Activated naive CD4-positive, alpha-beta T cell treated with anti-CD3 and anti-CD28 coated beads for 36 hours (primary cell): ENCODE data around the gene MICU1. TPM values are rescaled to one million over a fixed set of nuclear protein-coding genes. Genes with fewer than 3 reads are reported as not detected.
"Not testable (repeated sequence)": the region's sequence is repeated elsewhere in the genome, so short reads cannot be mapped to it uniquely, and the experiment has no call there.

ENCODE experiments used
- CTCF ChIA-PET: fragments of 350-600 bp; sonication (Branson Sonifier 250); formaldehyde crosslinking; loops from one replicate; lab custom pipeline; 2021; ENCODE audit warnings: antibody characterized with exemption; lab: Charles Lee
- DNase-seq: peaks from one replicate; pipeline ENCODE4 v3.0.0-alpha.2; 2020
- H3K27ac Mint-ChIP-seq: one replicate; pipeline ENCODE4 v1.8.0; 2021; ENCODE audit warnings: mild to moderate bottlenecking, mixed read lengths
- H3K27me3 Mint-ChIP-seq: one replicate; pipeline ENCODE4 v1.8.0; 2021; ENCODE audit warnings: low read depth, mixed read lengths
- H3K36me3 Mint-ChIP-seq: one replicate; pipeline ENCODE4 v1.8.0; 2021; ENCODE audit warnings: low read depth, mixed read lengths
- H3K4me1 Mint-ChIP-seq: one replicate; pipeline ENCODE4 v1.8.0; 2021; ENCODE audit warnings: low read depth, mixed read lengths
- H3K4me3 Mint-ChIP-seq: one replicate; pipeline ENCODE4 v1.8.0; 2021; ENCODE audit warnings: mild to moderate bottlenecking, moderate library complexity, mixed read lengths
- H3K9me3 Mint-ChIP-seq: one replicate; pipeline ENCODE4 v1.8.0; 2021; ENCODE audit warnings: mixed read lengths
- intact Hi-C: fragments of 100-400 bp; cut with micrococcal nuclease; formaldehyde crosslinking; loops from one replicate; pipeline ENCODE4 v1.15.1; 2023
- total RNA-seq, 2 experiments: library from RNA; stranded (reverse); gene quantifications; one replicate each; pipeline ENCODE4 v1.2.3, GENCODE V29; 2021

MICU1 gene
- total RNA-seq, 2 experiments from 2014 or later: 40.0 to 41.9 TPM

DNA sequence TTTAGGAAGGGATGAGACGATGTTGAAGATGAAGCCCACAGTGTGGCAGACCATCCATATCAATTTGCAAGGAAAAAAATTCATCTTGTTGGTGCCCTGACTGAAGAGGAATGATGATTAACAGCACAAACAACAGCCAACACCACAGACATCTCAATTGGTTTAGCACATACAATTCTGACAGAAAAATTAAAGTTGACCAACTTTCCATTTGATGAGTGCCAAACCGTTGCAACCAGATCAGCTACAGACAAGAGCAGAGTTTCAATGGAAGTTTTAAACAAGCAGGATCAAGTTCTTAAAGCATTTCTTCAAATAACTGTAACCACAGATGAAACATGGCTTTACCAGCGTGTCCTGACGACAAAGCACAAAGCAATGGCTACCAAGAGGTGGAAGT is 138.8 kb downstream of the MICU1 start:
- no peaks in the 10 kb centered on the region for H3K36me3 Mint-ChIP-seq
- no peak for DNase-seq
- no peaks in the 10 kb centered on the region for H3K4me1 Mint-ChIP-seq
- no peak overlapping the region for H3K27ac Mint-ChIP-seq
- CTCF ChIA-PET: no interaction called here
- no peak overlapping the region for H3K4me3 Mint-ChIP-seq
- intact Hi-C loops: no loop called here
- H3K27me3 Mint-ChIP-seq: no peaks in the 10 kb centered on the region
- H3K9me3 Mint-ChIP-seq: no peaks in the 10 kb centered on the region

DNA sequence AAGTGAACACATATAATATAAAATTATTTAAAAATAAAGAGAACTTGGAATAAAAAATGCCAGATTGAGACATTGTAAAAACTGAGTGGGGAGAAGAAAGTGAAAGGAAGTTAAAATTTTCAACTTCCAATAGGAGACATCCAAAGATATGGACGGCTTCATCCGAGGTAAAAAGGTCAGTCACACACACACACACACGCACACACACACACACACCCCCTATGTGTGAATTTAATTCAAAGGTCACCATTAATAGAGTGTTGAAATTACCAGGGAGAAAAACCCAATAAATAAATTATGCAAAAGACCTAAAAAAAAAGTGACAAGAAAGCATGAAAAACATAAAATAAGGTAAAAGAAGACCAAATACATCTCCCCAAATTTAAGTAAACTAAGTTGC is 140.2 kb downstream of the MICU1 start:
- no peak for DNase-seq
- H3K9me3 Mint-ChIP-seq: no peaks in the 10 kb centered on the region
- no peaks in the 10 kb centered on the region for H3K4me1 Mint-ChIP-seq
- no peaks in the 10 kb centered on the region for H3K36me3 Mint-ChIP-seq
- no peak overlapping the region for H3K4me3 Mint-ChIP-seq
- no peaks in the 10 kb centered on the region for H3K27me3 Mint-ChIP-seq
- intact Hi-C loops: no loop called here
- CTCF ChIA-PET: no interaction called here
- H3K27ac Mint-ChIP-seq: no peak overlapping the region

DNA sequence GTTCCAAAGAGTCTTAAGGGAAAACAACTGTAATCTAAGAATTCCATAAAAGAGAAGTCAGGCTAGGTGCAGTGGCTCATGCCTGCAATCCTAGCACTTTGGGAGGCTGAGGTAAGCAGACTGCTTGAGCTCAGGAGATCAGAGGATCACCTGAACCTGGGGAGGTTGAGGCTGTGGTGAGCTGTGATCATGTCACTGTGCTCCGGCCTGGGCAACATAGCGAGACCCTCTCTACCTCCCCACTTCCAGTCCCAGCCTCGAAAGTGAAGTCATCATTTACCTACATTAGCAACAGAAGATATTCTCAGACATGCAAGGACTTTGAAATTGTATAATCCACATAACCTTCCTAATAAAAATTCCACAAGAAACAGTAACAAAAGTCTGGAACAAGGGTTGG is 141.4 kb downstream of the MICU1 start:
- Mint-ChIP-seq H3K9me3 (no peaks in the 10 kb centered on the region), H3K4me3 (no peak overlapping the region), H3K27me3 (no peaks in the 10 kb centered on the region), H3K27ac (no peak overlapping the region), H3K36me3 (no peaks in the 10 kb centered on the region), H3K4me1 (no peaks in the 10 kb centered on the region)
- DNase-seq: no peak
- intact Hi-C loops: no loop called here
- CTCF ChIA-PET: no interaction called here

- DNase-seq: no peak
- H3K27ac Mint-ChIP-seq: no peak overlapping the region
- no peaks in the 10 kb centered on the region for H3K36me3 Mint-ChIP-seq
- H3K4me3 Mint-ChIP-seq: no peak overlapping the region
- no peaks in the 10 kb centered on the region for H3K27me3 Mint-ChIP-seq
- H3K4me1 Mint-ChIP-seq: no peaks in the 10 kb centered on the region
- intact Hi-C loops: no loop called here
- no peaks in the 10 kb centered on the region for H3K9me3 Mint-ChIP-seq
- CTCF ChIA-PET: interaction anchor here (0.6 to 1.1 kb wide), 2 partner anchors 11 to 192 kb away, joined by 3 read pairs; no protein-coding TSS in a partner anchor
Observed at GRCh38 chr10:72483471-72483870, 142.4 kb downstream of the MICU1 start.

DNA sequence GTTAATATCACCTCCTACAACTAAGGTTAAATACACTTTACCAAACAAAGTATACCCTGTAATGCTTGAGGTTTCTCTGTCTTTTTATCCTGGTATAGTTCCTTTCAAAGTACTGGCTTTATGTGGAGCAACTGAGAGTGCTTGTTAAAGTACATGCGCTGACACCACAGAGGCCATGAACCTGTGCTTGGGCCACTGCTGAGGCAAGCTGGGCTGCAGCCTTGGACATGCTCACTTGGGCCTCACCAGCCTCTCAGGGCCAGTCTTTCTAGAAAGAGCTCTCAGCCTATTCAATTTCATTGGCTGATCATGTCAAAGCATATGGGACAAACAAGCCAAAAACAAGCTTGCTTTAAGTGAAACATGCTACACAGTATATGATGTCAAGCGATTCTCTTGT is 145.0 kb downstream of the MICU1 start:
- Mint-ChIP-seq H3K4me3 (no peak overlapping the region), H3K36me3 (peaks cover 4% of the 10 kb centered on the region), H3K27me3 (no peaks in the 10 kb centered on the region), H3K4me1 (no peaks in the 10 kb centered on the region), H3K9me3 (no peaks in the 10 kb centered on the region), H3K27ac (no peak overlapping the region)
- no peak for DNase-seq
- CTCF ChIA-PET: interaction anchor here (0.9 kb wide), 1 partner anchor 26 kb away, joined by 3 read pairs; no protein-coding TSS in a partner anchor
- intact Hi-C loops: no loop called here

DNA sequence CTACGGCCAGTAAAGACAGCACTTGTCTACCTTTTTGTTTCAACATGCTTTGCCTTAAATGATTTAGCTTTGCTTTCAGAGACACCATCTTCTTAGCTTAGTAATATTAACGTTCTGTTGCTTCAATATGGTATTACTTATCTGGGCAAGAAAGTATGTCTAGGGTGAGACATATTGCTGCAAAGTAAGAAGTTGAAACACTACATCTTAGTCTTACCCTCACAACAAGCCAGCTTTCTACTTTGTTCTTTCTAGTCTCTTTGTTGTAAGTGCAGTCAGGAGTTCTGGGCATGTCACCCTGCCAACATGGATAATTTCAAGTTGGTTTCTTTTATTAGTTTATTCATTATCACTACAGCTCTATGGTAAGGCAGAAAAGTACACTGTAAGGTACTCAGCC is 148.4 kb downstream of the MICU1 start:
- CTCF ChIA-PET: interaction anchor here (1.1 kb wide), 1 partner anchor 113 kb away, joined by 3 read pairs; no protein-coding TSS in a partner anchor
- no peak overlapping the region for H3K4me3 Mint-ChIP-seq
- no peak for DNase-seq
- H3K36me3 Mint-ChIP-seq: peaks cover 20% of the 10 kb centered on the region
- H3K27ac Mint-ChIP-seq: no peak overlapping the region
- no peaks in the 10 kb centered on the region for H3K27me3 Mint-ChIP-seq
- no peaks in the 10 kb centered on the region for H3K9me3 Mint-ChIP-seq
- no peaks in the 10 kb centered on the region for H3K4me1 Mint-ChIP-seq
- intact Hi-C loops: no loop called here

- Mint-ChIP-seq H3K9me3 (no peaks in the 10 kb centered on the region), H3K4me3 (no peak overlapping the region), H3K36me3 (peaks cover 30% of the 10 kb centered on the region), H3K27me3 (no peaks in the 10 kb centered on the region), H3K4me1 (no peaks in the 10 kb centered on the region), H3K27ac (no peak overlapping the region)
- CTCF ChIA-PET: interaction anchor here (0.6 kb wide), 1 partner anchor 8 kb away, joined by 4 read pairs; no protein-coding TSS in a partner anchor
- no peak for DNase-seq
- intact Hi-C loops: no loop called here
Observed at GRCh38 chr10:72472306-72472705, 153.6 kb downstream of the MICU1 start.

DNA sequence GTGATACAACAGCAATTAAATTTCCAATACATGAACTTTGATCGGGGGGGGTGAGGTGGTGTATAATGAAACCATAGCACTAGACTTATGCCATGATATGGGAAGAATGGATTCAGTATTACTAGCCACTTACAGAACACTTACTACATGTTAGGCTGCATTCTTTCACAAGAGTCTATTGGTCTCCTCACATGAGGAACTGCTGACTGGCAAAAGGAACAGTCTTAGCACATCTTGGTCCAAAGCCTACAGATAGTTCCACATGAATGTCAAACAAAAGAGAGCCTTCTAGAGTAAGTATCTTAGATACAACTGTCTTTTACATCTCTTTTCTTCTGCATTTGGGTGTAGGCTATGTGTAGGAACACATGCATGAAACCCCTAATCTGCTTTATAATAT is 155.2 kb downstream of the MICU1 start:
- H3K4me3 Mint-ChIP-seq: no peak overlapping the region
- peaks cover 27% of the 10 kb centered on the region for H3K36me3 Mint-ChIP-seq
- CTCF ChIA-PET: no interaction called here
- DNase-seq: no peak
- no peaks in the 10 kb centered on the region for H3K27me3 Mint-ChIP-seq
- intact Hi-C loops: no loop called here
- no peaks in the 10 kb centered on the region for H3K9me3 Mint-ChIP-seq
- H3K4me1 Mint-ChIP-seq: no peaks in the 10 kb centered on the region
- H3K27ac Mint-ChIP-seq: no peak overlapping the region

- H3K27ac Mint-ChIP-seq, DNase-seq, intact Hi-C loops, H3K36me3 Mint-ChIP-seq, H3K9me3 Mint-ChIP-seq, H3K4me1 Mint-ChIP-seq, H3K4me3 Mint-ChIP-seq, CTCF ChIA-PET, H3K27me3 Mint-ChIP-seq: not testable (repeated sequence)
Observed at GRCh38 chr10:72467064-72467463, 158.8 kb downstream of the MICU1 start.

DNA sequence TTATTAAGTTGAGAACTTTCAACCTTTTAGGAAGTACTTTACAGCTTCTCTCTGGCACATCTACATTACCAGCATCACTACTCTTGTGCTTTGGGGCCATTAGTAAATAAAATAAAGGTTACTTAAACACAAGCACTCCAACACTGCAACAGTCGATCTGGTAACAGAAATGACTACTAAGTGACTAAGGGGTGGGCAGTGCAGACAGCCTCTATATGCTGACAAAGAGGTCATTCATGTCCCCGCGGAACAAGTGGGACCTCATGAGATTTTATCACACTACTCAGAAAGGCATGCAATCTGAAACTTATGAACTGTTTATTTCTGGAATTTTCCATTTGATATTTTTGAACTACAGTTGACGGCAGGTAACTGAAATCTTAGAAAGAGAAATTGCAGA is 159.9 kb downstream of the MICU1 start:
- Mint-ChIP-seq H3K4me1 (no peaks in the 10 kb centered on the region), H3K27me3 (no peaks in the 10 kb centered on the region), H3K27ac (no peak overlapping the region), H3K4me3 (no peak overlapping the region), H3K36me3 (peaks cover 5% of the 10 kb centered on the region), H3K9me3 (no peaks in the 10 kb centered on the region)
- intact Hi-C loops: no loop called here
- DNase-seq: no peak
- CTCF ChIA-PET: no interaction called here

DNA sequence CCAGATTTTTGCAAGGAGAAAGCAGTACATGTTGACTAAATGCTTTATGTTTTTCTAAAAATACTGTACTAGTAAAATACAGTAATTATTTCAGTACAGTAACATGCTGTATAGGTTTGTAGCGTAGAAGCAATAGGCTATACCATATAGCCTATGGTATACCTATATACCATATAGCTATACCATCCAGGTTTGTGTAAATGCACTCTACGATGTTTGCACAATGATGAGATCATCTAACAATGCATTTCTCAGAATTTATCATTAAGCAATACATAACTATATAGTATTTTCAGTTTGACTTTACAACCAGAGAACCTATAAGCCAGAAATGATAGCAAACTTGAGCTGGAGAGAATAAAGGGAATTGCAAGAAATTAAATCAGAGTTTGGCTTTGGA is 161.4 kb downstream of the MICU1 start:
- intact Hi-C loops: no loop called here
- Mint-ChIP-seq H3K4me1 (no peaks in the 10 kb centered on the region), H3K9me3 (no peaks in the 10 kb centered on the region), H3K27me3 (no peaks in the 10 kb centered on the region), H3K4me3 (no peak overlapping the region), H3K36me3 (peaks cover 1% of the 10 kb centered on the region), H3K27ac (no peak overlapping the region)
- no peak for DNase-seq
- CTCF ChIA-PET: no interaction called here

GRCh38 chr10:72462261-72462660 is 163.6 kb downstream of the MICU1 start:
- intact Hi-C loops: no loop called here
- Mint-ChIP-seq H3K4me1 (no peaks in the 10 kb centered on the region), H3K27ac (no peak overlapping the region), H3K36me3 (peaks cover 1% of the 10 kb centered on the region), H3K4me3 (no peak overlapping the region), H3K27me3 (no peaks in the 10 kb centered on the region), H3K9me3 (no peaks in the 10 kb centered on the region)
- DNase-seq: no peak
- CTCF ChIA-PET: interaction anchor here (0.7 kb wide), 1 partner anchor 1983 kb away, joined by 3 read pairs; no protein-coding TSS in a partner anchor

DNA sequence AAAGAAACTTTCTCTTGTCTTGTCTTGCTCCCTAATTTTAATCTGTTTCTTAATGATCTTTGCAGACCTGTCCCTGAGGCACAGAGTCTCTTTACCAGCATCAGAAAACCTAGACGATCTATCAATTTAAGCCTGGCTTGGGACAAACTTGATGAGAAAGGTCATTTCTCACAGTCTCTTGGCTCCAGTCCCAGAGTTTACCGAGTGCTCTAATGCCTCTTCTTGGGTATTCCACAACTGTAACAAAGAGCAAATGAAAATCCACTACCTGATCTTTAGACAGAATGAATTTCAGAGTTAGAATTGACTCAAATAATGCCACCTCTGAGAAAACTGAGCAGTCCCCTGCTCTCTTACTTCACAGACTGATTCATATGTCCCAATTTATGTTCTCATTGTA is 164.8 kb downstream of the MICU1 start:
- Mint-ChIP-seq H3K27ac (no peak overlapping the region), H3K4me1 (no peaks in the 10 kb centered on the region), H3K36me3 (no peaks in the 10 kb centered on the region), H3K9me3 (no peaks in the 10 kb centered on the region), H3K4me3 (no peak overlapping the region), H3K27me3 (no peaks in the 10 kb centered on the region)
- intact Hi-C loops: no loop called here
- no peak for DNase-seq
- CTCF ChIA-PET: no interaction called here
